ENCODE data around the gene JAKMIP2.

- TF ChIP-seq CTCF (IDR thresholded peaks at IDR 0.05; ENCODE audit: extremely low read depth in 1 of 2, insufficient read depth in 1 of 2, low read depth in 1 of 2, low read length in 2 of 2) (no peak), POLR2A (IDR thresholded peaks at IDR 0.05; ENCODE audit: low read depth, low read length) (no peak), MYC (IDR thresholded peaks at IDR 0.05; ENCODE audit: low read depth, low read length) (no peak)
Observed at GRCh38 chr5:147661541-147661940, 121.0 kb downstream of the JAKMIP2 start.
